IPS-20b (cell line): ENCODE data around the gene JPT2.
A peak's percentile ranks its signal among the peaks of the same experiment; 100 is the strongest.

Experiments
- H3K27ac ChIP-seq: one replicate; pipeline ENCODE4 v1.5.1; 2013; ENCODE audit warnings: low read length
- H3K27me3 ChIP-seq: 2 replicates; pipeline ENCODE4 v1.6.1; 2013; ENCODE audit warnings: mild to moderate bottlenecking, low read length, inconsistent platforms; ENCODE audit not compliant: insufficient read depth
- H3K36me3 ChIP-seq: 2 replicates; pipeline ENCODE4 v1.6.1; 2013; ENCODE audit warnings: low read depth, mild to moderate bottlenecking, inconsistent platforms, low read length, moderate library complexity; ENCODE audit not compliant: insufficient read depth
- H3K4me1 ChIP-seq: 2 replicates; pipeline ENCODE4 v1.6.1; 2013; ENCODE audit warnings: mild to moderate bottlenecking, control low read depth, inconsistent platforms, low read length, moderate library complexity; ENCODE audit not compliant: insufficient read depth
- H3K4me3 ChIP-seq: 2 replicates; pipeline ENCODE4 v1.5.1; 2013; ENCODE audit warnings: mild to moderate bottlenecking, low read length, inconsistent platforms
- H3K9ac ChIP-seq: 2 replicates; pipeline ENCODE4 v1.6.1; 2013; ENCODE audit warnings: low read depth, mild to moderate bottlenecking, inconsistent platforms, low read length, moderate library complexity
- H3K9me3 ChIP-seq: 2 replicates; pipeline ENCODE4 v1.6.1; 2013; ENCODE audit warnings: mild to moderate bottlenecking, low read depth, low read length, inconsistent platforms; ENCODE audit not compliant: insufficient read depth

Gene JPT2

DNA sequence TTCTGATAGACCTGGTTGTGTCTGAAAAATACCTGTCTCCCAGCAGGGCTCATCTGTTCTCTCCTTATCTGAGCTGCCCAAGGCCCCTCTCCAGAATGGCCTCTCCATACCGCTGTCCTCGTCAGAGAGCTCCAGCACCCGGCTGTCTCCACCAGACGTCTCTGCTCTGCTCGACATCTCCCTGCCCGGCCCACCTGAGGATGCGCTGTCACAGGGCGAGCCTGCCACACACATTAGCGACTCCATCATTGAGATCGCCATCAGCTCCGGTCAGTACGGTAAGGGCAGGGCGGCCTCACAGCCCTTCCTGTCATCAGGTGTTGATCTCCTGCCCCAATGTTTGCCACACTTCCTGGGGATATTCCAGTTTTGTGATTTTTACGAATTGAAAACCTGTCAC, 10.2 kb upstream of the JPT2 start:
- no peak overlapping the region for H3K9ac ChIP-seq
- no peaks in the 10 kb centered on the region for H3K9me3 ChIP-seq
- no peaks in the 10 kb centered on the region for H3K27me3 ChIP-seq
- peaks cover 94% of the 10 kb centered on the region for H3K36me3 ChIP-seq
- no peaks in the 10 kb centered on the region for H3K4me1 ChIP-seq
- no peak overlapping the region for H3K27ac ChIP-seq
- H3K4me3 ChIP-seq = no peak overlapping the region

- H3K4me3 ChIP-seq = no peak overlapping the region
- peaks cover 94% of the 10 kb centered on the region for H3K36me3 ChIP-seq
- H3K9ac ChIP-seq = no peak overlapping the region
- H3K9me3 ChIP-seq = no peaks in the 10 kb centered on the region
- no peaks in the 10 kb centered on the region for H3K4me1 ChIP-seq
- H3K27me3 ChIP-seq = no peaks in the 10 kb centered on the region
- no peak overlapping the region for H3K27ac ChIP-seq
Measured at GRCh38 chr16:1668612-1669319, 9.3 kb upstream of the JPT2 start.

DNA sequence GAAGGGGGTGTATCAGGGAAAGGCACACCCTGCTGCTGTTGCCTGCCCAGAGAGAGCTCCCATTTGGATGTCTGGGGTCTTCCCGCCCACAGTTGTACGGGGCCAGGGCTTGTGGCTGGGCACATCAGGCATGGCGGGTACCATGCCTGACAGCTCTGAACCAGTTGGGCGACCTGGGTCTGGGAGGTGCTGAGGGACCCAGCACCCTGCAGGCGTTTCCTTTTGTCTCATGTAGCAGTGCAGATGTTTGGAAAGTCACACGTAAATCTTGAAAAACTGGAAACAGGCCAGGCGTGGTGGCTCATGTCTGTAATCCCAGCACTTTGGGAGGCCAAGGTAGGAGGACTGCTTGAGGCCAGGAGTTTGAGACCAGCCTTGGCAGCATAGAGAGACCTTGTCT, 8.4 kb upstream of the JPT2 start:
- H3K36me3 ChIP-seq = peaks cover 97% of the 10 kb centered on the region

DNA sequence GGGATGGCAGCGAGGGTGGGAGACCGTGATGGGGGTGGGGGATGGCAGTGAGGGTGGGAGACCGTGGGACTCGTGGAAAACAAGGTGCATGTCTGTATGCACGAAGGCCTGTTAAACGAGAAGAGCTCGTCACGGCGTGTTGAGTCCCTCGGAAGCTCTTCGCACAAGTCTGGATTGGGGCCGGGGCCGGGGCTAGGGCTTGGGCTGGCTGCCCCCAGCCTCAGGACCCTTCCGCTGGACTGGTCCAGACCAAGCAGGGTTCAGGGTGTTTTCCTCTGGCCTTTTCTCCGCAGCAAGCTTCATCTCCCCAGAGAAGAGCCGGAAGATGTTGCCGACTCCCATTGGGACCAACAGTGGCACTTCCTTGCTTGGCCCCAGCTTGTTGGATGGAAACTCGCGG, 7.7 kb upstream of the JPT2 start:
- Histone ChIP-seq H3K4me3 (no peak overlapping the region), H3K27me3 (no peaks in the 10 kb centered on the region), H3K36me3 (peaks cover 97% of the 10 kb centered on the region), H3K4me1 (no peaks in the 10 kb centered on the region), H3K27ac (no peak overlapping the region), H3K9ac (no peak overlapping the region), H3K9me3 (no peaks in the 10 kb centered on the region)

More for the DNA sequence above, 8.4 kb upstream of the JPT2 start:
- no peak overlapping the region for H3K27ac ChIP-seq
- no peak overlapping the region for H3K4me3 ChIP-seq
- no peaks in the 10 kb centered on the region for H3K9me3 ChIP-seq
- no peaks in the 10 kb centered on the region for H3K27me3 ChIP-seq
- H3K9ac ChIP-seq = no peak overlapping the region
- H3K4me1 ChIP-seq = no peaks in the 10 kb centered on the region

GRCh38 chr16:1670866-1671265, 7.2 kb upstream of the JPT2 start:
- no peaks in the 10 kb centered on the region for H3K27me3 ChIP-seq
- H3K4me1 ChIP-seq = no peaks in the 10 kb centered on the region
- no peak overlapping the region for H3K4me3 ChIP-seq
- no peak overlapping the region for H3K27ac ChIP-seq
- no peak overlapping the region for H3K9ac ChIP-seq
- H3K9me3 ChIP-seq = no peaks in the 10 kb centered on the region
- peaks cover 97% of the 10 kb centered on the region for H3K36me3 ChIP-seq

GRCh38 chr16:1673424-1674151, 4.5 kb upstream of the JPT2 start:
- Histone ChIP-seq H3K9ac (no peak overlapping the region), H3K4me3 (no peak overlapping the region), H3K27me3 (no peaks in the 10 kb centered on the region), H3K9me3 (no peaks in the 10 kb centered on the region), H3K4me1 (no peaks in the 10 kb centered on the region), H3K27ac (no peak overlapping the region), H3K36me3 (peaks cover 72% of the 10 kb centered on the region)

DNA sequence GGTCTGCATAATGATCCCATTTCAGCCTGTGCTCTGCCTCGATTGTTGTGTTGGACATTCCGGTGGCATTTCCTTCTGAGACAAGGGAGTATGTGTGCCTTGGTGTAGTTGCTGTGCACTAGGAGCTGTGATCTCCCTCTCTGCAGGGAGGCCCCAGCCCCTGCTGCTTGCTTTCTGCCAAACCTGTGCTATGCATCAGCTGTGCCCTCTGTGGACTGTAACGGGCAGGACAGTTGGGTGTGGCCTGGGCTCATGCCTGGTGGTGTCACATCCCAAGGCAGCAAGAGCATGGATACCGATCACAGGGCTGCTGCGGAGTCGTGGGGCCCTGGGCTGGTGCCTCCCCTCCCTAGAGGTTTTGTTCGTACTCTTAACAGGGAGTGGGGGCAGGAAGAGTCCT, 3.8 kb upstream of the JPT2 start:
- H3K9ac ChIP-seq = no peak overlapping the region
- H3K9me3 ChIP-seq = no peaks in the 10 kb centered on the region
- no peaks in the 10 kb centered on the region for H3K4me1 ChIP-seq
- H3K27ac ChIP-seq = no peak overlapping the region
- peaks cover 65% of the 10 kb centered on the region for H3K36me3 ChIP-seq
- H3K27me3 ChIP-seq = no peaks in the 10 kb centered on the region
- H3K4me3 ChIP-seq = no peak overlapping the region

DNA sequence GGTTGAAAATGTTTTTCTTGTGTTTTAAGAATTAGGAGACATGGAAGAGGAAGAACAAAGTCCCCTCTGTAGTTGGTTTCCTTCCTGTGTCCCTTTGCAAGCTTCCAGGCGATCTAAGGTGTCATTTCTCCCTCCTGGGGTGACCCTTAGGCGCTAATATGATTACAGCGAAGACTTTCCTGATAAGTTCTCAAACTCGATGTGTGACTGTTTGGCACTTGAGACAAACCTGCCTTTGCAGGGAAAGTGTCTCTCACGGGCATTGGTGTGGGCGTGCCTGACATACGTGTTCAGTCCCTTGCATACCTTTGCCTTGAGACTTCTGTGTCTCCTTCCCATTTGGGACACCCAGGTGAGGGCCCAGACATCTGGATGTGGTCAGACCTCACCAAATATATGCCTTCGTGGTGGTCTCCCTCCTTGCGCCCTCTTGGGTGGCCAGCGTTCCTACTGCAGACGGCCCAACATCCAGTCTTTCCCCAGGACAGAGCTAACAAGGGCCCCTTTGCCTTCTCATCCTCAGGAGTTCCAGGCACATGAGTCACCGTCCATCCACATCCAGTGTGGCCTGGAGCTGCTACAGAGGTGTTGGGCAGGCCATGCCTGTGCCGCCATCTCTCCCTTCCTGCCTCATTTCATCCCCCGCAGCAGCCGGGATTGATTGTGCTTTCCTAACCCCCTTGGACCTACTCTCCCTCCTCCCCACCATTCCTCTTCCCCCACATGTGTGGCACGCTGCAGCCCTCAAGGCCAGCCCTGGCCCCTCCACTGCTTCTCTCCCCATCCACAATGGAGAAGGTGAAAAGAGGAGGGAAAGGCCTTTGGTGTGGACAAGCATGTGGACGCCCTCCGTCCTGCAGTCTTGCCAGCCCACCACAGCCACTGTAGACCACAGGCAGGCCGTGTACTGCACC, 3.1 kb upstream of the JPT2 start:
- H3K36me3 ChIP-seq = peaks cover 58% of the 10 kb centered on the region
- H3K27ac ChIP-seq = no peak overlapping the region
- H3K9me3 ChIP-seq = no peaks in the 10 kb centered on the region
- no peak overlapping the region for H3K4me3 ChIP-seq
- H3K9ac ChIP-seq = no peak overlapping the region
- peaks cover under 1% of the 10 kb centered on the region; the same call in 1 of the 2 replicates for H3K4me1 ChIP-seq
- H3K27me3 ChIP-seq = no peaks in the 10 kb centered on the region

DNA sequence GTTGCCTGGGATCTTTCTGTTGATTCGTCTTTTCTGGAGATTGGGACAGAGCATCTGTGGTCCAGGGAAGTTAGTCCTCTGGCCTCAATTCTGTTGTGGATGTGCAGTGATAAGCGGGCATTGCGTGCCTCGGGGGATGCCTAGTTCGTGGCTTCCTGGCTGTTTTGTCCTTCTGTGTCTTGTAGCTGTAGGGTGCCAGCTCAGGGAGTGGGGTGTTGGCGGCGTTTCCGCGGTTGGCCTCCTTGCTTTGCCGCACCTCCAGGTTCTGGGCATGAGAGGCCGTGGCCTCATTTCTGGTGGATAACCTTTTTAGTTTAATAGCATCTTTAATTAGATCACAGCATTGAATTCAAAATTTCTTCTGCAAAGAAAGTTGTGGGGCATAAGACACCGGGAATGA, 1.4 kb upstream of the JPT2 start:
- Histone ChIP-seq H3K9me3 (no peaks in the 10 kb centered on the region), H3K9ac (no peak overlapping the region), H3K4me3 (no peak overlapping the region), H3K4me1 (peaks cover 3% of the 10 kb centered on the region; the same call in 1 of the 2 replicates), H3K36me3 (peaks cover 59% of the 10 kb centered on the region), H3K27me3 (no peaks in the 10 kb centered on the region), H3K27ac (no peak overlapping the region)

- Histone ChIP-seq H3K4me1 (peaks cover 3% of the 10 kb centered on the region; the same call in 1 of the 2 replicates), H3K36me3 (peaks cover 53% of the 10 kb centered on the region), H3K4me3 (peak overlapping the region; percentile 60), H3K9ac (no peak overlapping the region), H3K27ac (no peak overlapping the region), H3K27me3 (no peaks in the 10 kb centered on the region), H3K9me3 (no peaks in the 10 kb centered on the region)
Measured at GRCh38 chr16:1677339-1677738, 740 bp upstream of the JPT2 start.

DNA sequence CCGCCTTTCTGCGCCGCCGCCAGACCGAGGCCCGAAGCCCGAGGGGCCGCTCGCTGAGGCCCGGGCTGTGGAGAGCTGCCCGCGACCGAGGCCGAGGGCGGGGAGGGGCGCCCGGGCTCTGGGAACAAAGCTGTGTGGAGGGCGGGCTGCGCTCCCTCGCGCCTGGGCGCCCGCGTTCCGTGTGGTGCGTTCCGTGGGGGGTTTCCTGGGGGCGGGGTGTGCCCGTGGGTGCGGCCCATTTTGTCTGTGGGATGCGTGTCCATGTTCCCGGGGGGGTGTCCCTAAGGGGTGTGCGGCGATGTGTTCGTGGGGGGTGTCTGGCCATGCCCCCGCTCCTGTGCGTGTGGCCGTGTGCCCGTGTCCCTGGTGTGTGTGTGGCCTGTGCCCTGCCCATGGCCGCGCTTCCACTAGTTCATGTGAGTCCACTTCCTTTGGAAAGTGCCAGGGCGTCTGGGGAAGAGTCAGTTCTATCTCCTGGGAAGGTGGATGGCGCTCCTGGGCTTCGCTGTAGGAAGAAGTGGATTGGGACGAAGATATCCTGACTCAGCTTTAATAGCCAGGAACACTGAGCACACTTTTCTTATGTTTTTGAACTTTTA, 520 bp downstream of the JPT2 start:
- Histone ChIP-seq H3K4me3 (peak overlapping the region; percentile 84), H3K9ac (peak overlapping the region; percentile 92), H3K27ac (peak overlapping the region; percentile 82), H3K27me3 (no peaks in the 10 kb centered on the region), H3K9me3 (no peaks in the 10 kb centered on the region), H3K4me1 (peaks cover 3% of the 10 kb centered on the region; the same call in 1 of the 2 replicates), H3K36me3 (peaks cover 43% of the 10 kb centered on the region)
